Measurements from ENCODE around the gene POMT1.

The POMT1 gene

GRCh38 chr9:131499254-131499767 lies 3.4 kb upstream of the POMT1 start:
- no peak for DNase-seq
- peaks cover 69% of the 10 kb centered on the region for H3K36me3 ChIP-seq
- H3K4me1 ChIP-seq, result no peaks in the 10 kb centered on the region
- no peaks in the 10 kb centered on the region for H3K9me3 ChIP-seq
- no peak overlapping the region for H3K4me3 ChIP-seq (ENCODE audit: low read depth, low read length)
- TF ChIP-seq, protein P1, sequence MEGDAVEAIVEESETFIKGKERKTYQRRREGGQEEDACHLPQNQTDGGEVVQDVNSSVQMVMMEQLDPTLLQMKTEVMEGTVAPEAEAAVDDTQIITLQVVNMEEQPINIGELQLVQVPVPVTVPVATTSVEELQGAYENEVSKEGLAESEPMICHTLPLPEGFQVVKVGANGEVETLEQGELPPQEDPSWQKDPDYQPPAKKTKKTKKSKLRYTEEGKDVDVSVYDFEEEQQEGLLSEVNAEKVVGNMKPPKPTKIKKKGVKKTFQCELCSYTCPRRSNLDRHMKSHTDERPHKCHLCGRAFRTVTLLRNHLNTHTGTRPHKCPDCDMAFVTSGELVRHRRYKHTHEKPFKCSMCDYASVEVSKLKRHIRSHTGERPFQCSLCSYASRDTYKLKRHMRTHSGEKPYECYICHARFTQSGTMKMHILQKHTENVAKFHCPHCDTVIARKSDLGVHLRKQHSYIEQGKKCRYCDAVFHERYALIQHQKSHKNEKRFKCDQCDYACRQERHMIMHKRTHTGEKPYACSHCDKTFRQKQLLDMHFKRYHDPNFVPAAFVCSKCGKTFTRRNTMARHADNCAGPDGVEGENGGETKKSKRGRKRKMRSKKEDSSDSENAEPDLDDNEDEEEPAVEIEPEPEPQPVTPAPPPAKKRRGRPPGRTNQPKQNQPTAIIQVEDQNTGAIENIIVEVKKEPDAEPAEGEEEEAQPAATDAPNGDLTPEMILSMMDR (IDR thresholded peaks at IDR 0.05; ENCODE audit: low read depth, low read length), result no peak
- H3K27me3 ChIP-seq, result no peaks in the 10 kb centered on the region

DNA sequence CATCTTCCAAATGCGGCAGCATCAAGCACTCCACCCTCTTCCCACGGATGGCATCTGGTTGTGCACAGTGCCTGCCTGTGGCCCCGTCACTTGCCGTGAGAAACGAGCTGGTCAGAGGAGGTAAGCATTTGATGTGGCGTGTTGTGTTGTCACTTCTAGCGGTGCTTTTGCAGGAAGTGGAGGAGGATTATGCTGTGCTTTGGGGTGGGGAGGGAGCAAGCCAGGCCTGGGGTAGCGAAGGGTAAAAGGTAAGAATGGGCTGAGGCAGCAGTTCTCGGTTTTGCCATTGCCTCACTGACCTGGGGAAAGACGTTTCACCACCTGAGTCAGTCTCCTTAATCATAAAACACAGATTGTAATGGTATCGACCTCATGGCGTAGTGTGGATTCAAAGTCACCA lies 2.3 kb upstream of the POMT1 start:
- Histone ChIP-seq H3K27me3 (no peaks in the 10 kb centered on the region), H3K4me1 (no peaks in the 10 kb centered on the region), H3K36me3 (peaks cover 58% of the 10 kb centered on the region), H3K9me3 (no peaks in the 10 kb centered on the region), H3K4me3 (ENCODE audit: low read depth, low read length) (no peak overlapping the region)
- DNase-seq, result no peak
- TF ChIP-seq, protein P1 (IDR thresholded peaks at IDR 0.05; ENCODE audit: low read depth, low read length), result no peak

- no peaks in the 10 kb centered on the region for H3K9me3 ChIP-seq
- H3K27me3 ChIP-seq, result no peaks in the 10 kb centered on the region
- peaks cover 51% of the 10 kb centered on the region for H3K36me3 ChIP-seq
- no peaks in the 10 kb centered on the region for H3K4me1 ChIP-seq
- TF ChIP-seq, protein P1 (IDR thresholded peaks at IDR 0.05; ENCODE audit: low read depth, low read length), result no peak
- no peak overlapping the region for H3K4me3 ChIP-seq (ENCODE audit: low read depth, low read length)
- no peak for DNase-seq
Observed at GRCh38 chr9:131500939-131501541, 1.7 kb upstream of the POMT1 start.

GRCh38 chr9:131503626-131504465 lies 1.1 kb downstream of the POMT1 start:
- Histone ChIP-seq H3K9me3 (no peaks in the 10 kb centered on the region), H3K36me3 (peaks cover 23% of the 10 kb centered on the region), H3K4me1 (no peaks in the 10 kb centered on the region), H3K4me3 (ENCODE audit: low read depth, low read length) (peak overlapping the region; percentile 86), H3K27me3 (no peaks in the 10 kb centered on the region)
- TF ChIP-seq, protein P1 (IDR thresholded peaks at IDR 0.05; ENCODE audit: low read depth, low read length), result no peak
- no peak for DNase-seq

DNA sequence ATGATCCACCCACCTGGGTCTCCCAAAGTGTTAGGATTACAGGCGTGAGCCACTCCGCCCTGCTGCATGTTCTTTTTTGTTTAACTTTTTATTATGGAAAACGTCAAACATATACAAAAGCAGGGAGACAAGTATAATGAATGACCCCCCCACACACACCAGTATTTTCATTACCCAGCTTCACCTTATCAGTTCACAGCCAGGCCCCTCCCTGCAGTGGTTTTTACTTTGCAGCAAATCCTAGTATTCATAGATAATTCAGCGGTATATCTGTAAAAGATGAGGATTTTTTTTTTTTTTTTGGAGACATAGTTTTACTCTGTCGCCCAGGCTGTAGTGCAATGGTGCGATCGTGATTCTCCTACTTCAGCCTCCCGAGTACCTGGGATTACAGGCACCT lies 2.3 kb downstream of the POMT1 start:
- TF ChIP-seq, protein P1 (IDR thresholded peaks at IDR 0.05; ENCODE audit: low read depth, low read length), result no peak
- no peaks in the 10 kb centered on the region for H3K9me3 ChIP-seq
- no peak for DNase-seq
- peaks cover 12% of the 10 kb centered on the region for H3K36me3 ChIP-seq
- no peaks in the 10 kb centered on the region for H3K27me3 ChIP-seq
- H3K4me3 ChIP-seq (ENCODE audit: low read depth, low read length), result no peak overlapping the region
- no peaks in the 10 kb centered on the region for H3K4me1 ChIP-seq

DNA sequence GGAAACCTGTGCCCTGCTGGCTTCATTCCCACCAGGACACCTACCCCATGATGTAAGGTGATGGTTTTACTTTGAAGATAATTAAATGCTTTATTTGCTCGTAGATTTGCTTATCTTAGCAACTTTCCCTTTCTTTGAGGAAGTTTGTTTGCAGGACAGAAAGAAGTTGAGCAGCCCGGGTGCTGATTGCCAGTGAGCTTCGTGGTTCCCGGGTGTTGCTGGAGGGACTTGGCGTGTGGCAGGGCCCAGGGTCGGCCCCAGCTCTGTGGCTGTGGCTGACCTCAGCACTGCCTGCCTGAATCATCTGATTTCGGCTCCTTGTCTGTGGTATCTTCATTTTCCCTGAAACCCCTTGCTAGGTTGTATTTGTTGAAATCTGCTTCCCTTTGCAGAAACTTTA lies 8.7 kb downstream of the POMT1 start:
- no peaks in the 10 kb centered on the region for H3K9me3 ChIP-seq
- H3K4me3 ChIP-seq (ENCODE audit: low read depth, low read length), result no peak overlapping the region
- H3K4me1 ChIP-seq, result no peaks in the 10 kb centered on the region
- TF ChIP-seq, protein P1 (IDR thresholded peaks at IDR 0.05; ENCODE audit: low read depth, low read length), result no peak
- no peak for DNase-seq
- H3K27me3 ChIP-seq, result no peaks in the 10 kb centered on the region
- peaks cover 5% of the 10 kb centered on the region for H3K36me3 ChIP-seq
